ENCODE measurements around the gene RNF144B. TPM values are rescaled to one million over a fixed set of nuclear protein-coding genes. Genes with fewer than 3 reads are reported as not detected.
"Not testable (repeated sequence)": the region's sequence is repeated elsewhere in the genome, so short reads cannot be mapped to it uniquely, and the experiment has no call there.

Gene RNF144B
- total RNA-seq, 1 donor: 0.54 TPM

DNA sequence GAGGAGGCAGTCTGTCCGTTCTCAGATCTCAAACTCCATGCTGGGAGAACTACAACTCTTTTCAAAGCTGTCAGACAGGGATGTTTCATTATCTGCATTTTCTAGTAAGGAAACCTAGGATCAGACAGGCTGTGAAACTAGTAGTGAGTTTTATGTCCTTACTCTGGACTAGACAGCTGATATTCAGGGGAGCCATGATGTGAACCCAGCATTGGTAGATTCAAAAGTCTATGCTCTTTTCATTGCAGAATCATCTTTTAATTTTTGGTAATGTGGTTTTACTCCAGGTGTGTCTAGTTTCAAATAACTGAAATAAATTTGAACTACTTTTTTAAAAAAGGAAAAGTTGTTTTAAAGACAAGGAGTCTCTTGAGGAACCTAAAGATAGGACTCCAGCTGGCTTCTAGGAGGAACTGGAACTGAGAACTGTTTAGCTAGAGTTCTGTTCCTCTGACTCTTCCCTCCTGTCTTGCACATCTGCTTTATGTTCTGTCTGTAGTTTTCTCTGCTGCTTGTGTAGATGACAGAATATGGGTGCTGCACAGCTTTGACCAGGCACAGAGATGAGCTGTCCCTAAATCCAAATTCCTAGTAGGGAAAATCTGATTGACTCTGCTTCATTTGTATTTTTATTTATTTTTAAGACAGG lies 27.8 kb upstream of the RNF144B start:
- no peak for DNase-seq (ENCODE audit: low read depth)
- TF ChIP-seq CTCF (IDR thresholded peaks at IDR 0.05; ENCODE audit: insufficient read depth, low read length): no peak
- H3K4me3 ChIP-seq (ENCODE audit: low read depth, low read length): no peak overlapping the region

GRCh38 chr6:18360188-18360587 lies 27.0 kb upstream of the RNF144B start:
- no peak for DNase-seq (ENCODE audit: low read depth)
- TF ChIP-seq CTCF (IDR thresholded peaks at IDR 0.05; ENCODE audit: insufficient read depth, low read length): no peak
- H3K4me3 ChIP-seq (ENCODE audit: low read depth, low read length): no peak overlapping the region

- H3K4me3 ChIP-seq (ENCODE audit: low read depth, low read length): no peak overlapping the region
- DNase-seq (ENCODE audit: low read depth): peak; percentile 93
- no peak for TF ChIP-seq CTCF (IDR thresholded peaks at IDR 0.05; ENCODE audit: insufficient read depth, low read length)
Observed at GRCh38 chr6:18362058-18362561, 25.0 kb upstream of the RNF144B start.

- no peak overlapping the region for H3K4me3 ChIP-seq (ENCODE audit: low read depth, low read length)
- DNase-seq (ENCODE audit: low read depth): no peak
- no peak for TF ChIP-seq CTCF (IDR thresholded peaks at IDR 0.05; ENCODE audit: insufficient read depth, low read length)
Observed at GRCh38 chr6:18363746-18364145, 23.4 kb upstream of the RNF144B start.

DNA sequence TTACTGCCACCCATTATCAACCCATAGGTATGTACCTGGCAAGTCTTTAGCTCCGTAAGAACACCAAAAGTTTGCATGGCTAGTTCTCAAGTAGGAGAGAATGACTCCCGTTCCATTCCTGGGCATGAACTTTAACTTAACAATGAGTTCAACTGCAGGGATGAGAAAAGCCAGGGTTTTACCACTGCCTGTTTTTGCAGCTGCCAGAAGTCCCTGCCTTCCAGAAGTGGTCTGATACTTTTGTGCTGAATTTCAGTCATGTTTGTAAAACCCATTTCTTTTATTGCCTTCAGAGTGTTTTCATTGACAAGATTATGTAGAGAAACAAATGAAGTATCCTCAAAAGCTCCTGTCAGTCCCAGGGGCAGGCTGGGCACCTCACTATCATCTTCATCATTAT lies 22.6 kb upstream of the RNF144B start:
- H3K4me3 ChIP-seq (ENCODE audit: low read depth, low read length); DNase-seq (ENCODE audit: low read depth): not testable (repeated sequence)

DNA sequence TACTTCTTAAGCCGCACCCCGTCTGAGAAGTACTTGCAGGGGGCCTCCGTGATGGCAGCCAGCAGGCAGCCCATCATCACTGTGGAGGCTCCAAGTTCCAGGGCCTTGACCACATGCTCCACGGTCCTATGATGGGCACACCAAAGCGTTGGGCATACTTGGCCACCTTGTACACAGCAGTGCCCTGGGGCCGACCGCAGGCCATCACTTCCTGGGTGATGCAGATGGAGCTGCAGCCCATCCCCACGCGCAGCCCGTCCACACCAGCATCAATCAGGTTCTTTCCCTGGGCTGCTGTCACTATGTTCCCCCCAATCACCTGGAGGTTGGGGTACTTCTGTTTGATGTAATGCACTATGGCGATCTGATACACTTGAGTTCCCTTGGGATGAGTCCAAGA lies 19.8 kb upstream of the RNF144B start:
- no peak for DNase-seq (ENCODE audit: low read depth)
- H3K4me3 ChIP-seq (ENCODE audit: low read depth, low read length): no peak overlapping the region
- TF ChIP-seq CTCF (IDR thresholded peaks at IDR 0.05; ENCODE audit: insufficient read depth, low read length): no peak

DNA sequence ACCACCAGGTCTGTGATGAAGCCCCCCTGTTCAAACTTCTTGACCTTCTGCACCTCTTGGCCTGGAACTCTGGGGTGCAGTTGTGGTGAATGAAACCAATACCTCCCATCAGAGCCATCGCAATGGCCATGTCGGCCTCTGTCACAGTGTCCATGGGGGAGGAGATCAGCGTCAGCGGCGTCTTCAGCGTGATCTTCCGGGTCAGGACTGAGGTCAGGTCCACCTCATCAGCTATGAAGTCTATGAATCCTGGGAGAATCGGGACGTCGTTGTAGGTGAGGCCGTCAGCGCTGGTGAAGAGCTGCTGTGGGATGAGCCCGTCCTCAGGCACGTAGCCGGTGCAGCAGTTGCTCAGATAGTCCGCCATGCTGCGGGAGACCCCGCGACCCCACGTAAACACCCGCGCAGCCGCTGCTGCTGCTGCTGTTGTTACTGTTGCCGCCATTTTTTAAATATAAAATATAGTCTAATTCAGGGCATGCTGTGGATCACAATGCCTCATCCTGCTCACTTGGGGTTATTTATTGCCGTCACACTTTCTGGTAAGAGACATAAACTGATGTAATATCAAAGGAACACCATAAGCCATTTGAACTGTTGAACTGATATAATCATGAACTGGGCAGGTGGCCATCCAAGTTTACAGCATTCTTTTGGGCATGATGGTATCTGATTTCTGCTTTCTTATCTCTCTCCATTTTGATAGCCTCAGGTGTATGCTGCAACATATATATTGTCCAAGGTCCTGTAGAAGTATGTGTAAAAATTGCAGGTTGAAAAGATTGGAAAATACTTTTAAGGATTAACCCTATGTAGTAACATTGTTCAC lies 18.7 kb upstream of the RNF144B start:
- no peak for DNase-seq (ENCODE audit: low read depth)
- no peak overlapping the region for H3K4me3 ChIP-seq (ENCODE audit: low read depth, low read length)
- TF ChIP-seq CTCF (IDR thresholded peaks at IDR 0.05; ENCODE audit: insufficient read depth, low read length): no peak

Data from fibroblast of the aortic adventitia (primary cell).